B cell (primary cell): Measurements from ENCODE around the gene OSTC. TPM values are rescaled to one million over a fixed set of nuclear protein-coding genes. Genes with fewer than 3 reads are reported as not detected.

Source experiments
- ATAC-seq: fragments of 200-7000 bp; cut with Tn5 transposase; one replicate; pipeline ENCODE4 v1.10.0; 2021; ENCODE audit warnings: low read depth, mild to moderate bottlenecking, moderate number of reproducible peaks, moderate library complexity
- CTCF ChIA-PET: fragments of 350-600 bp; sonication (Branson Sonifier 250); formaldehyde crosslinking; loops from one replicate; lab custom pipeline; 2021; ENCODE audit warnings: antibody characterized with exemption, inconsistent platforms; lab: Charles Lee
- POLR2A ChIA-PET: fragments of 350-600 bp; sonication (Branson Sonifier 250); formaldehyde crosslinking; loops from one replicate; lab custom pipeline; 2021; ENCODE audit warnings: antibody characterized with exemption; lab: Charles Lee
- DNase-seq: peaks from one replicate; pipeline ENCODE4 v3.0.0; 2013
- H2AFZ ChIP-seq: 2 replicates; pipeline ENCODE4 v1.6.1; 2012; ENCODE audit warnings: mild to moderate bottlenecking, low read depth, low read length; ENCODE audit not compliant: insufficient read depth, poor library complexity, severe bottlenecking
- H3K27ac ChIP-seq, 2 donors: 1 replicate in 1 of 2; 2 replicates in 1 of 2; pipeline ENCODE4 v1.5.1; 2012 to 2013; ENCODE audit warnings: low read length in 2 of 2, mild to moderate bottlenecking in 2 of 2, moderate library complexity in 1 of 2
- H3K27me3 ChIP-seq, 4 experiments: fragments of 200-600 bp in 1 of 4; sonication (generic) in 1 of 4; replicated peaks in 1 of 4; 1 replicate in 2 of 4; 2 replicates in 2 of 4; pipeline versions ENCODE4 v1.6.1 to v1.7.0; 2013 to 2016; ENCODE audit warnings: low read length in 3 of 4, mild to moderate bottlenecking in 2 of 4, mixed read lengths in 1 of 4, moderate library complexity in 1 of 4; ENCODE audit not compliant: insufficient read depth in 4 of 4, control insufficient read depth in 3 of 4; ENCODE audit errors: control extremely low read depth in 1 of 4
- H3K36me3 ChIP-seq, 2 experiments: replicated peaks in 1 of 2; 1 replicate in 1 of 2; 2 replicates in 1 of 2; pipeline versions ENCODE4 v1.6.1 to v1.7.1; 2013; ENCODE audit warnings: low read length in 1 of 2; ENCODE audit not compliant: insufficient read depth in 2 of 2, control insufficient read depth in 1 of 2; ENCODE audit errors: control extremely low read depth in 1 of 2, extremely low read depth in 1 of 2
- H3K4me1 ChIP-seq, 2 donors: fragments of 200-600 bp in 1 of 2; sonication (generic) in 1 of 2; 1 replicate in 1 of 2; 2 replicates in 1 of 2; pipeline versions ENCODE4 v1.5.1 to v1.6.1; 2013 to 2017; ENCODE audit warnings: low read length in 2 of 2; ENCODE audit not compliant: control insufficient read depth in 2 of 2, insufficient read depth in 2 of 2
- H3K4me2 ChIP-seq: replicated peaks from 2 replicates; pipeline ENCODE3; 2012; ENCODE audit warnings: mild to moderate bottlenecking, low read depth, low read length; ENCODE audit not compliant: poor library complexity, severe bottlenecking
- H3K4me3 ChIP-seq, 5 experiments: fragments of 200-600 bp in 1 of 5; sonication (generic) in 1 of 5; 1 replicate in 3 of 5; 2 replicates in 2 of 5; pipeline versions ENCODE4 v1.5.1 to v1.7.0; 2011 to 2016; ENCODE audit warnings: low read length in 4 of 5, mild to moderate bottlenecking in 4 of 5, low read depth in 2 of 5, control low read depth in 1 of 5, moderate library complexity in 1 of 5; ENCODE audit not compliant: insufficient read depth in 1 of 5; ENCODE audit errors: control extremely low read depth in 1 of 5, extremely low read depth in 1 of 5
- H3K79me2 ChIP-seq: fragments of 200-600 bp; sonication (generic); one replicate; pipeline ENCODE4 v1.6.0; 2016; ENCODE audit warnings: low read length; ENCODE audit not compliant: control insufficient read depth, insufficient read depth
- H3K9ac ChIP-seq: fragments of 200-600 bp; sonication (generic); 2 replicates; pipeline ENCODE4 v1.6.1; 2017; ENCODE audit warnings: mild to moderate bottlenecking, low read length, moderate library complexity
- H3K9me3 ChIP-seq, 3 donors: one replicate each; pipeline versions ENCODE4 v1.6.1 to v1.7.1; 2013; ENCODE audit warnings: low read length in 2 of 3; ENCODE audit not compliant: control insufficient read depth in 2 of 3, insufficient read depth in 1 of 3; ENCODE audit errors: control extremely low read depth in 1 of 3
- H4K20me1 ChIP-seq: 2 replicates; pipeline ENCODE4 v1.6.0; 2012; ENCODE audit warnings: mild to moderate bottlenecking, low read length; ENCODE audit not compliant: insufficient read depth, control insufficient read depth, poor library complexity, severe bottlenecking
- H3K27ac Mint-ChIP-seq: one replicate; pipeline ENCODE4 v1.8.0; 2021; ENCODE audit warnings: mixed read lengths
- H3K27me3 Mint-ChIP-seq: one replicate; pipeline ENCODE4 v1.8.0; 2021; ENCODE audit warnings: mixed read lengths
- H3K4me1 Mint-ChIP-seq: one replicate; pipeline ENCODE4 v1.8.0; 2021; ENCODE audit warnings: mixed read lengths
- H3K4me3 Mint-ChIP-seq: one replicate; pipeline ENCODE4 v1.8.0; 2021; ENCODE audit warnings: mixed read lengths
- H3K9me3 Mint-ChIP-seq: one replicate; pipeline ENCODE4 v1.8.0; 2022; ENCODE audit warnings: mixed read lengths; ENCODE audit not compliant: insufficient read depth
- CTCF ChIP-seq: fragments of 200-600 bp; IDR thresholded peaks from one replicate; pipeline ENCODE4 v1.8.0; 2022; ENCODE audit warnings: antibody characterized with exemption, mild to moderate bottlenecking
- EZH2 ChIP-seq: IDR thresholded peaks from 2 replicates; pipeline ENCODE4 v1.6.1; 2012; ENCODE audit warnings: borderline replicate concordance, low read depth, mild to moderate bottlenecking, moderate library complexity, low read length; ENCODE audit not compliant: insufficient read depth, poor library complexity, severe bottlenecking
- WGBS: methylation state at CpG from one replicate; pipeline ENCODE4 v1.1.5; 2013; ENCODE audit warnings: missing lambda C conversion rate; ENCODE audit not compliant: insufficient coverage; 5-methylcytosine and 5-hydroxymethylcytosine counted together
- intact Hi-C: fragments of 100-400 bp; cut with micrococcal nuclease; formaldehyde crosslinking; loops from one replicate; pipeline ENCODE4 v1.10.0; 2022
- polyA plus RNA-seq: library from polyadenylated mRNA; depleted of rRNA; stranded (reverse); fragments of >200 nt; gene quantifications from 2 replicates; pipeline ENCODE4 v1.2.3, GENCODE V29; 2012
- total RNA-seq, 2 donors: library from RNA; stranded (reverse); fragments of 120-200 nt in 1 of 2; gene quantifications; 1 replicate in 1 of 2; 2 replicates in 1 of 2; pipeline versions ENCODE4 v1.2.3 to v1.2.4, GENCODE V29; 2013 to 2022

Gene OSTC
- total and polyA plus RNA-seq, 2 donors (not counting 1 experiment from before 2014, with no cell fraction given), result 33.3 to 38.9 TPM

GRCh38 chr4:108703370-108703769 is 53.0 kb downstream of the OSTC start:
- no peaks in the 10 kb centered on the region for H3K9me3 ChIP-seq
- H3K9ac ChIP-seq, result no peak overlapping the region
- no peaks in the 10 kb centered on the region for H4K20me1 ChIP-seq
- ATAC-seq (no peak), DNase-seq (no peak)
- no peaks in the 10 kb centered on the region for H3K79me2 ChIP-seq
- H3K27me3 ChIP-seq, result no peaks in the 10 kb centered on the region
- H3K27ac ChIP-seq, result no peak overlapping the region
- CTCF ChIA-PET, result no interaction called here
- no peaks in the 10 kb centered on the region for H3K4me1 ChIP-seq
- POLR2A ChIA-PET, result no interaction called here
- H3K36me3 ChIP-seq, result no peaks in the 10 kb centered on the region
- no peak overlapping the region for H3K4me3 ChIP-seq
- no peak overlapping the region for H3K4me2 ChIP-seq
- H2AFZ ChIP-seq, result no peak overlapping the region
- H3K9me3 Mint-ChIP-seq, result no peaks in the 10 kb centered on the region
- intact Hi-C loops, result no loop called here
- no peak overlapping the region for H3K27ac Mint-ChIP-seq
- H3K4me1 Mint-ChIP-seq, result no peaks in the 10 kb centered on the region
- no peak overlapping the region for H3K4me3 Mint-ChIP-seq
- TF ChIP-seq CTCF (no peak), EZH2 (no peak)
- peaks cover 12% of the 10 kb centered on the region for H3K27me3 Mint-ChIP-seq

- H3K27ac Mint-ChIP-seq, result no peak overlapping the region
- intact Hi-C loops, result no loop called here
- H4K20me1 ChIP-seq, result no peaks in the 10 kb centered on the region
- no peaks in the 10 kb centered on the region for H3K36me3 ChIP-seq
- no peaks in the 10 kb centered on the region for H3K27me3 ChIP-seq
- no peaks in the 10 kb centered on the region for H3K4me1 Mint-ChIP-seq
- DNase-seq (no peak), ATAC-seq (no peak)
- no peak overlapping the region for H3K4me2 ChIP-seq
- H3K9ac ChIP-seq, result no peak overlapping the region
- no peaks in the 10 kb centered on the region for H3K9me3 Mint-ChIP-seq
- H3K27ac ChIP-seq, result no peak overlapping the region
- H3K27me3 Mint-ChIP-seq, result peaks cover 12% of the 10 kb centered on the region
- H2AFZ ChIP-seq, result no peak overlapping the region
- CTCF ChIA-PET, result no interaction called here
- H3K4me3 ChIP-seq, result no peak overlapping the region
- WGBS, result 92% methylated on average over 2 of the region's 2 CpGs
- no peaks in the 10 kb centered on the region for H3K9me3 ChIP-seq
- no peak for TF ChIP-seq EZH2
- no peak for TF ChIP-seq CTCF
- no peaks in the 10 kb centered on the region for H3K79me2 ChIP-seq
- POLR2A ChIA-PET, result no interaction called here
- no peaks in the 10 kb centered on the region for H3K4me1 ChIP-seq
- no peak overlapping the region for H3K4me3 Mint-ChIP-seq
These were observed 53.6 kb downstream of the OSTC start for GRCh38 chr4:108703966-108704365.
